Measurements from ENCODE around the gene EYS. TPM values are rescaled to one million over a fixed set of nuclear protein-coding genes. Genes with fewer than 3 reads are reported as not detected.
"Not testable (repeated sequence)": the region's sequence is repeated elsewhere in the genome, so short reads cannot be mapped to it uniquely, and the experiment has no call there.

EYS gene
- total RNA-seq, 1 donor from 2014 or later, result not detected

DNA sequence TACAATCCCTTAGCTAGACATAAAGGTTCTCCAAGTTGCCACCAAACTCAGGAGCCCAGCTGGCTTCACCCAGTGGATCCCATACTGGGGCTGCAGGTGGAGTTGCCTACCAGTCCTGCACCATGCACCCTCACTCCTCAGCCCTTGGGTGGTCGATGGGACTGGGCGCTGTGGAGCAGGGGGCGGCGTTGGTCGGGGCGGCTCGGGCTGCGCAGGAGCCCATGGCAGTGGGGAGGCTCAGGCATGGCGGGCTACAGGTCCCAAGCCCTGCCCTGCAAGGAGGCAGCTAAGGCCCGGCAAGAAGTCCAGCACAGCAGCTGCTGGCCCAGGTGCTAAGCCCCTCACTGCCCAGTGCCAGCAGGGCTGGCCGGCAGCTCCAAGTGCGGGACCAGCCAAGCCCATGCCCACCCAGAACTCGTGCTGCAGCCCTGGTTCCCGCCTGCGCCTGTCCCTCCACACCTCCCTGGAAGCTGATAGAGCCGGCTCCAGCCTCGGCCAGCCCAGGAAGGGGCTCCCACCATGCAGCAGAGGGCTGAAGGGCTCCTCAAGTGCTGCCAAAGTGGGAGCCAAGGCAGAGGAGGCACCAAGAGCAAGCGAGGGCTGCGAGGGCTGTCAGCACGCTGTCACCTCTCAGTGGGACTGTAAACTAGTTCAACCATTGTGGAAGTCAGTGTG, 1159.3 kb downstream of the EYS start:
- ATAC-seq, result no peak

DNA sequence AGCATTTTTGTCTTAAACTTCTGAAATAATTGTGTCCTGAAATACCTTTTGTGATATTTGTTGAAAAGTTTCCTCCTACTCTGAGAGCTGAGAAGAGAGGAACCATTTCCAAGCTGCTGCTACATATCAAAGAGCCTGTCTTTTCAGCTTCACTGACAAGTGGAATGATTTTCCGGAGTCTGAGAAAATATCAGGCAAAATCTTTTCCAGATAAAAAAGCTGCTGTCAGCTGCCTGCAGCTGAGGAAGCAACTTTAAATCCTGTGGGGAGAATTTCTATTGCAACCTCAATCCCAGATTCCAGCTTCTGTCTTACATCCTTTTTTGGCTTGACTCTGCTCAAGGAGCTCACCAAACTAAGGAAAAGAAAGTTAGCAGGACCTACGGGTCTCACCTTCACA, 1167.1 kb downstream of the EYS start:
- ATAC-seq, result no peak

DNA sequence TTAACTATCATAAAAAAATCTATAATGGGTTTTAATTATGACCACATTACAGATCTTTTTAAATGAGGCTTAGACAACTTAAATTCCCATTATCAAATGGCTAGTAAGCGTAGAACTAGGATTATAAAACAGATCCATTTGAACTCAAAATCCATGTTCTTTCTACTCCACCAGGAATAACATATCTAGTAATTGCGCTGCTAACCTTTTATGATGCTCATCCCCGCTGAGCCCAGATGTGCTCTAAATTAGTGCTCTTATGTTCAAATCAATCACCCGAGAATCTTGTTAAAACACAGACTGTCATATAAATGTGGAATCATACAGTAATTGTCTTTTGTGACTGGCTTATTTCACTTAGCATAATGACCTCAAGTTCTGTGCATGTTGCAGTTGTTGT, 1168.3 kb downstream of the EYS start:
- no peak for ATAC-seq

DNA sequence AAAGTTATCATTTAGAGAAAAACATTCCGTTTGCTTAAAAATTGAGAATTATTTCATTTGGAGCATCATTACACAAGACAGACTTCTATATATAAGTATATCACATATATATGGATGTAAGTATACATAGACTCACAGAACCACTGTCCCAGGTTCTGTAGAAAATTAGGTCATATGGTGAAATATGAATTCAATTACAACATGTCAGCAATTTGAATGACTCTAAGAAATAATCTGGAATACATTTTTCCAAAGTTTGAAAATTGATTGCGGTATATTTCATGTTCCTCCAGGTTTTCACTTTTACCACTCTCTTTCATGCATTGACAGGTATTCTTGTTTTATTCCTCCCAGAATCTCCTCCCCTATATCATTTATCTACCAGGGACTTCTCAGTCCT, 1179.1 kb downstream of the EYS start:
- ATAC-seq, result no peak

DNA sequence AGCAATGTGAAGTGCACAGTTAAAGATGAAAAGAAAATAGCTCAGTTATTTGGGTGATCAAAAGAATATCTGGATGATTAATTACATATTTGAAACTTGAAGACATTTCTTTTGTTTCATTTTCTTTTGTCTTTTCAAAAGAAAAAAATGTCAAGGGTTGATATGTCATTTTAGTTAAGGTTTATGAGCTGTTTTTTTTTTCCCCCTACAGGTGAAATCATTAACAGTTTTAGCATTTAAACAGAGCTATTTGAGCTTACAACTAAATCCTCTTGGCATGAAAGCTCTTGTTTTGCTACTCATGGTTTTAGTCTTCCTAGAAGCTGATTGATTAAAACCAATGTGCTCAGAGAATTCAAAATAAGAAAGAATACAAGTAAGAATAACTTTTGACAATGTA, 1184.2 kb downstream of the EYS start:
- ATAC-seq, result no peak

DNA sequence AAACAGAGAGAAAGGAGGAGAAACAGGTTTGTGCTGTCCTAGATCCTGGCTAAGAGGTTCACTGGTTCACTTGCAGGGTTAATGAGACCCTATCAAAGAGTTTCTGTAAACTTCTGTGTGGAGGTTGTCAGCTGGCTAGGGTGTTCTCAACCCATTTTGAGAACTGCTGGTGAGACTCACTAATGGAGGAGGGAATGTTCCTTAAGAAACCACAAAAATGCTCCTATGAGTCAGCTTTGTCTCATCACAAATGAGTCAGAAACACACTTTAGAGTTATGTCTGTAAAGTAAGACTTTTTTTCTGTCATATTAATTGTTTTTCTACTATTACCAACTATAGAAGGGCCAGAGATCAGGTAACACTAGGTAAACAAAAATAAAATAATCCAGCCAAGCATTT, 1187.0 kb downstream of the EYS start:
- ATAC-seq, result no peak

DNA sequence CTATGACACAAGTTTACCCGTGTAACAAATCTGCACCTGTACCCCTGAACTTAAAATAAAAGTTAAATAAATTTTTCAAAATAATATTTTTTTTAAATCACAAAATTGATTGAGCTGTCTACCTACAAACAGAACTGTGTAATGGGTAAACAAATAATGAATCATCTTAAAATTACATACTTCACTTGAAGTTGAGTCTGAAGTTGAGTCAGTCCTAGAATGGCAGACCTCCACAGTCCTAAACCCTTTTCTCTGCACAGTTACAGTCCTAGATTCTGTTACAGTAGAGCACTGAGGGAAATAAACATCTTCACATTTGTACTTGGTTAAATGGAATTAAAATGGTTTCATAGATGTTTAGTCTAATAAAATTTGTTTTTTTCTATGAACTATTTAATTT, 1190.6 kb downstream of the EYS start:
- ATAC-seq, result no peak

DNA sequence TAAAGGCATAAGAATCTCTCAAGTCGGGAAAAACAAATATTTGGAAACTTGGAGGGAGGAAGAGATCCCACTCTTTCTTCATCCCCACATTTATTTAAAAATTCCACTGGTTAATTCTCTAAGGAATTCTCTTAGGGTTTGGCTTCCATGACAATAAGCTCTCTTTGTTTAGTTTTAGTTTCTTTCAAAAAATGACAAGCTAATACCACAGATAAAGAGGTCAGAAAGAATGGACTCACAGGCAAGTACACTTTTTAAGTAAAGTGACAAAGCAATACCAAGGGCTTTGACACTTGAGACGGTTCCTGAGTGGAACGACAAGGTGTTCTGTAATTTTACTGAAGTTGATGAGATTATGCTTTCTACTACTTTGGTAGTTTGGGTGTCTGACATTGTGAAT, 1199.4 kb downstream of the EYS start:
- no peak for ATAC-seq

DNA sequence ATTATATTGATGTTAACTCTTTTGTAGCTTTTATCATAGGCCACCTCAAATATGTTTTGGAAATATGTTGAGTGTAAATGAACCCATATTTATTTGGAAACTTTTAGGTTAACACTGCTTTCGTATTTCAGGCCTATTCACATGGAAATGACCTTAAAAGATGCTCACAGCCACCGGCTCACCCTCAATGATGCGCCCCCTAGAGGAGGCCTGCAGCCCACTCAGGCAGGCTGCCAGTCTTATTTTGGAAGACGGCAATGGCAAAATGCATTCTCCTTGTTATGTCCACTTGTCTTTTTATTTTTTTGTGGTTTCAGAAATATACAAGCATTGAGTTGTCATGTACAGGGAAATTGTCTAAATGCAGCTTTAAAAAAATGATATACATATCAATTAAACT, 1201.7 kb downstream of the EYS start:
- ATAC-seq, result no peak

DNA sequence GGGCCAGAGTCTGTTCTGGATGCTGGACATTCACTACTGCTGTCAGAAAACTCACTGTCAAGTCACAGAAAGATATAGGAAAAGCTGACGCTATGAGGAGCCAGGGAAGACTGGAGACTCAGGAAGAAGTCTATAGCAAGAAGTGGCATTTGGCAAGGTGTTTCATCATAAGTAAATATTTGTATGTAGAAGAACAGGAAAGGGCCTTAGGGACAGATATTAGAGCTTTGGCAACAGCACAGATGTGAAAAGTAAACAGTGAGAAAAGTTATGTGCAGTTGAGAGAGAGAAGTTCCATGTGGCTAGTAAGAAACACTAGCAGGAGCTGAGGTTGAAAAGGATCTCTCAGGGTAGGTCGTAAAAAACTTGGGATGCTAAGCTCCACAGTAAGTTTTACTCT, 1202.5 kb downstream of the EYS start:
- ATAC-seq, result no peak

DNA sequence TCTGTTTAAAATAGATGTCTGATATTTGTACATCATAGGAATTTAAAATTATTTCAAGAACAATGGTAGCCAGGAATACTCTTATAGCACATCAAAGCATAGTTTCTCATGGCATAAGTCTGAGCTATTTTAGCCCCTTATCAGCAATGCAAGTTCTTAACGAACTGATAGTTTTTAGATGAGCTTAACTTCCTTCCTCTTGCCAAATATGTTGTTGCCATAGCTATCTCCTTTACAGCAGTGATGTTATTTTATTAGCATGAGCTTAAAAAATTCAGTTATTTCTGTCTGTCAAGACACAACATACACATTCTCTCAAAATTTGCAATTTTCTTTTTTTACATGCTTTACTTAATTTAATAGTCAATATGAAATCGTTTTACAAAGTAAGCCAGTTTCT, 1204.2 kb downstream of the EYS start:
- no peak for ATAC-seq

DNA sequence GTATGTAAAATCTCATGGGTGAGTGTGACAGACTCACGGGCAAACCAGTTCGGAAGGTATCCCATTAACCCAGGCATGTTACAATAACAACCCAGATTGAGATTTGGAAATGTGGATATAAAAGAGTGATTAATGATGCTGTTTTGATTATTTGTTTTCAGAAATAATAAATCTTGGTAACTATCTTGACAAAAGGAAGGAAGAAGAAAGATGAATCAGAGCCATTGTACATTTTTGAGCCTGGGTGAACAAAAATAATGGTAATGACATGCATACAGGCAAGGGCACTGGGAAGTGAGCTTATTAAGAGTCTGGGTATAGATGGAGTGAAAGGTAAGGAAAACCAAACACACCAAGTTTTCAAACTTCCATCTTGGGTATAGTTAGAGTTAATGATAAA, 1209.4 kb downstream of the EYS start:
- no peak for ATAC-seq

DNA sequence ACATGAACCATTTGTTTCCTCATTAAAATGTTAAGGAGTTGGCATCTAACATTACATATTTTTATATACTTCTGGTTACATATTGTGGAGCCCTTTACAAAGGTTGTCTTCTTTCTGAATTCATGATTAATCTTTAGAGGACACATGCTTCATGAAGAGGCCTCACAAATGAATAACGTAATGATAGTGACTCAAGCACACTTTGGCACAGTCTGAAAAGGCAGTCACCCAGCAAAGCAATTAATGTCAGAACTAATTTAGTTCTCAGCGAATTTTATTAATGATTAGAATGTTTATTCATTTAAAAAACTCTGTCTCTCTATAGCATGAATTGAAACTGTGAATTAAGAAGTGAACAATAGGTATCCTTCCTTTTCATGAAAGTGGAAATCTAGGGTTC, 1217.3 kb downstream of the EYS start:
- no peak for ATAC-seq

DNA sequence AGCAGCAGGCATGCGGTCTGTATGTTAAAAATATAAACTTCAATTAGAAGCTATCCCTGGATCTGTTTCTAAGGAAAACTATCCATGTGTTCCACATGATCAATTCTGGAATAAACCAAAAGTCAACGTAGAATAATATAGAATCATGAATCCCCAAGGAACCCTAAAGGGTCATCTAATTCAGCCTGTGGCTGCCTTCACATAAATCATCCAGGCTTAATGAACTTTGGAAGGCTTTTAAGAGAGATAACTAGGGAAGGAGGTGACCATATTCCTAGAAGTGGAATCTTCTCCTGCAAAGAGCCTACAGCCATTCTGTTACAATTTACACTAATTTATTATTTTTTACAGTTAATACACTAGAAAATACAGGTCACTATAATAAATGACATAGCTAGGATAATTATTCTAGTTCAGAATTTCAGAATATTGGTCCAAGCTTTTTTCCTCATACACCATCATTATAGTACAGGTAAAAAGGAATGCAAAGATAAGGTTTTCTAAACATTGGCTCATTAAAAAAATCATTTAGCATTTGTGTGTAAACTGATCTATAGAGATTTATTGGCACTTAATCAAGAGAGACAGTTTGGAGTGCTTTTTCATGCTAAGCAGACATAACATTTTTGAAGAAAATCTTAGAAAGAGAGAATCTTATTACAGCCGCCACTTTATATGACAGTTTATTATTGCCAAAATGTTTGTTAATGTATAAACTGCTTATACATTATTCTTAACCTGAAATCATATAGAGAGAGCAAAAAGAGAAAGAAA, 1220.3 kb downstream of the EYS start:
- no peak for ATAC-seq

DNA sequence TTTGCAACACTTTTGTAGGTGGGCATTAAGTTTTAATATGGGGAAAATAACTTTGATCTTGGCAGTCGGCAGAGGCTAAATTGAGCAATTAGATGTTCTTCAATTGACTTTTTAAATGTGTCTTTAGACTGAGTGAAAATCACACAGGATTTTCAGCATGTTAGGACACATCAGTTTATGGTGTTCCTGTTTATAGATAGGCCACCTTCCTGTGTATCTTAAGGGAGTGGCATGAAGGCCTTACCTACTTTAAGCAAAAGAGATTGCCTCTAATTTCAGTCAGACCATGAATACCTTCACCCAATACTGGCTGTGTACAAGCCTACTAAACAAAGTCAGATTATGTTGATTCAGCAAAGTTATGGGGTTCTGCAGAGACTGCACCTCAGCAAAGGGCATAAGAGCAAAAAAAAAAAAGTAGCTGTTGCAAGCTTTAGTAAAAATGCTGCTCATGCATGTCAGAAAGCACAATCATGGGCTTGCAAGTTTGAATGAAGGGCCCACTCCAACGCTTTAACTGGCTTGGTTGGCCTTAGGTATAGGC, 1223.0 kb downstream of the EYS start:
- no peak for ATAC-seq

DNA sequence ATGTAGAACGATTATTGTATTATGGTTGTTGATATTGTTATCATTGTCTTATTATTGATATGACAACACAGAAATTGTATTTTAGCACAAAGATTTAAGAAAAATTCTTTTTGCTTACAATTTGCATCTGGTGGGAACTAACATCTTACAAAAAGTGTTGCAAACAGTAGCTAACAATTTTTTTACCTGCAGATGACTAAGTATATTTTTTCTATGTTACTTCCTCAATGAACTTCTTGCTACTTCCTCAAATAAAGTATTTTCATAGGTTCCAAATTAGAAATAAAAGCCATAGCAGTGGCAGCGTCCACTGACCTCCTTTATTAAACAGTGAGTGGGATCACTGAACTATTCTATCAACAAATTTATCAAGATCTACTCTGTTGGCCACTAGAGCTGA, 1224.4 kb downstream of the EYS start:
- no peak for ATAC-seq

DNA sequence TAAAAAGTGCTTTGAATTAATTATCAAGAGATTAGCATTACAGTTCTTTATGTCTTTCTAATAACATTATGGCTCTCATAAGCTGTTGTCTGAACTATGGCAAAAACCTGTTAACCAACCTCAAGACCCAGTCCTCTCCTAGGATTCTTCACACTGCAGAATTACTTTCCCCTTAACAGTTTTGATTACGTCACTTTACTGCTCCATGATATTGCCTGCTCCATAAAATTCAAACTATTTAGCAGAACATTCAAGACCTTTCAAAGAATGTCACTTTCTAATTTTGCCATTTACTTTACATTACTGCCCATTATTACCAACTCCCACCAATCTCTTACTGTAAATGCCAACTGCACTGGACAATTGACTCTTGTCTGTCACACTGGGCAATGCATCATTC, 1227.9 kb downstream of the EYS start:
- no peak for ATAC-seq

DNA sequence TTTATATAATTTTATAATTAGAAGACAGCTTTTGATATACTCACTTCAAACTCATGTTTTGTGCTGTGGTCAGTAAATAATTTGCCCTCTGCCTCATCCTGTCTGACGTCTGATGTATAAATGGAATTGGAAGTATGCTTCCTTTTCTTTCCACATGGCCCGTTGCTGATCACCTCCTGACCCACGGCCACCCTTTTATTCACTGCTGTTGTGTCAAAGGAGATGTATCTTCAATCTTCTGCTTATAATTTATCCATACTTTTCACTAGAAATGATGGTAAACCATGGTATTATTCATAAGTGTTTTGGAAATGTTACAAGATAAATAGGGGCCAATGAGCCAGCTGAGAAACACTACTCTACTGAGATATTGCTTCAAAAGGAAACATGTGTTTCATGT, 1229.6 kb downstream of the EYS start:
- no peak for ATAC-seq

DNA sequence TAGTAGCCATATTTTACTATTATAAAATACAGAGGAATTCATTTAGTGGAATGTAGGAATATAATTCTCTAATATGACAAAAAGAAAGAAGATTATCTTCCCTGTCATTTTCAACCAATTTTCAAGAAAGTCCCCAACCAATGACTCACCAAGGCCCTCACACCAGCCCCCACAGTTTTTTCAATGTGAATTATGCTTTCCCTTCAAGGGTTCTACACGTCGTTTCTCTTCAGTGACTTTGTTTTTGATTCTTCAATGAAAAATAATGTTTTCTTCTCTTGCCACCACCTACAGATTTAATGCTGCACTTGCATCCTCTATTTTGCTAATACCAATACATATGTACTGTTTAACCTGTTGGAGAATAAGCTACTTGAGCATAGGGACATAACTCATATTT, 1230.1 kb downstream of the EYS start:
- ATAC-seq, result no peak

DNA sequence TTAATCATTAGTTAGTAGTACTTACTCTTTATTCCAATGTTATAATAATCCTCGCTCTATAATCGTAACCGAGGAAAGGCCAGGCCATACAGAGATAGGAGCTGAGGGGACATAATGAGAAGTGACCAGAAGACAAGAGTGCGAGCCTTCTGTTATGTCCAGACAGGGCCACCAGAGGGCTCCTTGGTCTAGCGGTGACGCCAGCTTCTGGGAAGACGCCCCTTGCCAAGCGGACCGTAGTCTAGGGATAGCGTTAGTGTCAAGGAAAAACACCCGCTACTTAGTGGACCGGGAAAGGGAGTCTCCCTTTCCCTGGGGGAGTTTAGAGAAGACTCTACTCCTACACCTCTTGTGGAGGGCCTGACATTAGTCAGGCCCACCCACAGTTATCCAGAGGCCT, 1237.6 kb downstream of the EYS start:
- ATAC-seq, result not testable (repeated sequence)

DNA sequence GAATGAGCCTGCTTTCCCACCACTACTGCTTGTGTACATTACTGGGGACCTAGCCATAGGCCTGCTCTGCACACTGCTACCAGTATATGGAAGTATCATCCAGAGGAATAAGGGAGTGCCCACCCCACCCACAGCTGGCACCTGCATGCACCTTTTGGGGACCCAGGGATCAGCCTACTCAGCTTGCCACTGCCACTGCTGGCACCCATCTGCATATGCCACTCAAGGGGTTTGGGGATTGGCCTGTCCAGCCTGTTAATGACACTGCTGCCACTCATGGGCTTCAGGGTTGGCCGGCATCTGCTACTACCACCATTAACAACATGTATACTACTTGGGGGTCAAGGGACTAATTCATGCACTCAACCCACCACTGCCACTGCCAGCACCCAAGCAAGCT, 1239.4 kb downstream of the EYS start:
- ATAC-seq, result no peak

DNA sequence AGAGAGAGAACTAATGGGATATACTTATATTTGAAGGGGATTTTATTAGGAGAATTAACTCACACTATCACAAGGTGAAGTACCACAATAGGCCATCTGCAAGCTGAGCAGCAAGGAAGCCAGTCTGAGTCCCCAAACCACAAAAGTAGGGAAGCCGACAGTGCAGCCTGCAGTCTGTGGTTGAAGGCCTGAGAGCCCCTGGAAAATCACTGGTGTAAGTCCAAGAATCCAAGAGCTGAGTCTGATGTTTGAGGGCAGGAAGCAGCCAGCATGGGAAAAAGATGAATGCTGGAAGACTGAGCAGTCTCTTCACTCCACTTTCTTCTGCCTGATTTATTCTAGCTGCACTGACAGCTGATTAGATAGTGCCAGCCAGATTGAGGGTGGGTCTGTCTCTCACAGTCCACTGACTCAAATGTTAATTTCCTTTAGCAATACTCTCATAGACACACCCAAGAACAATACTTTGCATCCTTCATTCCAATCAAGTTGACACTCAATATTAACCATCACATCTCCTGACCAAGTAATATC, 1247.5 kb downstream of the EYS start:
- ATAC-seq, result no peak

DNA sequence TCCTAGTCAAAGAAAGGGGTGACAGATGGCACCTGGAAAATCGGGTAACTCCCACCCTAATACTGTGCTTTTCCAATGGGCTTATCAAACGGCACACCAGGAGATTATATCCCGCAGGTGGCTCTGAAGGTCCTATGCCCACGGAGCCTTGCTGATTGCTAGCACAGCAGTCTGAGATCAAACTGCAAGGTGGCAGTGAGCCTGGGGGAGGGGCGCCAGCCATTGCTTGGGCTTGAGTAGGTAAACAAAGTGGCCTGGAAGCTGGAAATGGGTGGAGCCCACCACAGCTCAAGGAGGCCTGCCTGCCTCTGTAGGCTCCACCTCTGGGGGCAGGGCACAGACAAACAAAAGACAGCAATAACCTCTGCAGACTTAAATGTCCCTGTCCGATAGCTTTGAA, 1258.9 kb downstream of the EYS start:
- not testable (repeated sequence) for ATAC-seq

DNA sequence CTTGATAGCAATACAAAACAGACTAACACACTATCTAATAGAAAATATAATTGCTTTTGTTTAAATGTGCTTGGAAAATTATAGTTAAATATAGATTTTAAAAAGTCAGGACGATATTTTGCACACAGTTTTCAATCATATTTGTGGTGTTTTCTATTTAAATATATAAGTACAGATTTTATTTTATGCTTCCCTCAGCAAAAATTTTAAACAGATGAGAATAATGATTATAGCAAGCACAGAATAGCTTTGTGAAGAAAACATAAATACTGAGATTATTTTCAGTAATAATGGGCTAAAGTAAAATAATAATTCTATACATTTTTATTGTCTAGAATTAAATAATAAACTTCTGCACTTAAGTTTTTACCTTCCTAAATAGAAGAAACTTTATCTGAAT, 1262.0 kb downstream of the EYS start:
- no peak for ATAC-seq

Measured in esophagus mucosa (tissue), 1 donor.